Left lobe of liver (tissue), 2 donors: ENCODE data around the gene EVI5L. TPM values are rescaled to one million over a fixed set of nuclear protein-coding genes. Genes with fewer than 3 reads are reported as not detected.
"Not testable (repeated sequence)": the region's sequence is repeated elsewhere in the genome, so short reads cannot be mapped to it uniquely, and the experiment has no call there.

Experiments
- ATAC-seq: fragments of 200-7000 bp; cut with Tn5 transposase; one replicate; pipeline ENCODE4 v1.9.1; 2020; ENCODE audit warnings: mild to moderate bottlenecking, moderate library complexity
- DNase-seq: peaks from one replicate; pipeline ENCODE4 v3.0.0-alpha.2; 2020; ENCODE audit warnings: low spot score
- total RNA-seq: library from RNA; stranded (reverse); gene quantifications from one replicate; pipeline ENCODE4 v1.2.1, GENCODE V29; 2021
- donor health status: DM: no; HTN: no; CAD: no; lungs with moderate emphysema.
- donor health status: DM: no; HTN: yes; CAD: no.

The EVI5L gene
- total RNA-seq, 1 donor from 2014 or later = 4.8 TPM

DNA sequence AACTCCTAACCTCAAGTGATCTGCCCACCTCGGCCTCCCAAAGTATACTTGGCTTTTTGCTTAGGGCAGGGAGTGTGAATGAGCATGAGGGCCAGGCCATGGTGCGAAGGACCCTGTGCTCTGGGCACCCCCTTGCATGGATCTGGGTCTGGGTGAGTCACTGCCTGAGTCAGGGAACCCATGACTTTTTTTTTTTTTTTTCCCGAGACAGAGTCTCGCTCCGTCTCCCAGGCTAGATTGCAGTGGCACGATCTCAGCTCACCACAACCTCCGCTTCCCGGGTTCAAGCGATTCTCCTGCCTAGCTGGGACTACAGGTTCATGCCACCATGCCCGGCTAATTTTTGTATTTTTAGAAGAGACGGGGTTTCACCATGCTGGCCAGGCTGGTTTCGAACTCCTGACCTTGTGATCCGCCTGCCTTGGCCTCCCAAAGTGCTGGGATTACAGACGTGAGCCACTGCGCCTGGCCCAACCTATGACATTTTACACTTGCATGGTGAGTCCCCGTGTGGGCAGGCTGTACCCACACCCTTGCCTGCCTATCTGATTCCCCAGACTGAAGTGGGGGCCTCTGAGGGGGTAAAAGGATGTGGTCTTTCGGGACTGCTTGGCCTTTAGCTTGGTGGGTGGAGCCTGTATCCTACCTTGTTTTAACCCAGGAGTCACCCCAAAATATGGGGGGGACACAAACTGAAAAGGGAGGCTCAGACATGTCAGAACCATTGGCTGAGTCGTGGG lies 63.5 kb downstream of the EVI5L start:
- not testable (repeated sequence) for DNase-seq, ATAC-seq

DNA sequence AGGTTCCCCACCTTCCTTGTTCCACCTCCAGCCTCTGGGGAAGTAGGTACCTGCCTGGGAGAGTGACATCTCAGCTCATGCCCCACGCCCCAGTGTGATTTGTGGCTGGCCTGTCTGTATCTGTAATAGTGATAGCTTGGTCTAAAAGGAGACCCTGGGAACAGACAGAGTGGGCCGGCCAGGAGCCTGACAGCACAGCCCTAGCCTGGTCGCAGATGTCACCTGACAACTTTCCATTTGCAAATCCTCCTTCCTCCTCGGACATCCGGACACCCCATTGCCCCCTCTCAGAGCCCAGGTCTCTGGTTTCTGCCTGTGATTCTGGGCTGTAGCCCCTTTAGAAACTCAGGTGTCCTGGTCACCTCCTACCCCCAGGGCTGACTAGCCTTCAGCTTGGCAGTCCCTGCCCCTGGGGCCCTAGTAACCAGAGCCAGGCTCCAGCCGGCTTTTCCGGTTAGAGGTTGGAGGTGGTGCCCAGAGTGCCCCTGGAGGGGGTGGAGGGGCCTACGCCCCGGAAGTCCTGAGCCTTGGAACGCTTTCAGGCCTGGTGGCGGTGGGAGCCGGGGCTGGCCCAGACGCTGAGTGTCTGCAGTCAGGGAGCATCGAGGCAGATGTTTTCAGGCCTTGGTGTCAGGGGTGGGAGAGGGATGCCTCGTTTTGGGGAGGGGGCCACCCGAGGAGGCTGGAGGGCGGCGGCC lies 64.7 kb downstream of the EVI5L start:
- DNase-seq (no peak), ATAC-seq (no peak)

DNA sequence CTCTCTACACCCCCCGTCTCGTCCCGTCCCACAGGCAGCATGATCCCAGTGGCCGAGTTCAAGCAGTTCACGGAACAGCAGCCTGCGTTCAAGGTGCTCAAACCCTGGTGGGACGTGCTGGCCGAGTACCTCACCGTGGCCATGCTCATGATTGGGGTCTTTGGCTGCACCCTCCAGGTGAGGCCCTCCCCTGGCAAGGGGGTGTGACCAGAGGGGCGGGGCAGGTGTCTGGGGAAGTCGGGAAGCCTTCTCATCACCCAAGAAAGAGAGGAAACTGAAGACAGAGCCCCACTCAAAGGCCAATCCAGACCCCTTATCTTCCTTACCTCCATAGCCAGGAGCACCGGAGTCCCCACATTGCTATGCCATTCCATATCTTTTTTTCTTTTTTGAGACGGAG lies 65.5 kb downstream of the EVI5L start:
- ATAC-seq (no peak), DNase-seq (no peak)

DNA sequence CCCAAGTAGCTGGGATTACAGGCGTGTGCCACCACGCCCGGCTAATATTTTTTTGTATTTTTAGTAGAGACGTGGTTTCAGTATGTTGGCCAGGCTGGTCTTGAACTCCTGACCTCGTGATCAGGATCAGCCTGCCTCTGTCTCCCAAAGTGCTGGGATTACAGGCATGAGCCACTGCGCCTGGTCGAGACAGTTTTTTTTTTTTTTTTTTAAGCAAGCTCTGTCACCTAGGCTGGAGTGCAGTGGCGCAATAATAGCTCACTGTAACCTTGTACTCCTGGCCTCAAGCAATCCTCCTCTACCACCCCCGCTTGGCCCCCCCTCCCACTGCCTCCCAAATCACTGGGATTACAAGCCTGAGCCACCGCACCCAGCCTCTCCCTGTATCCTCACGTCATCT lies 67.3 kb downstream of the EVI5L start:
- peak; percentile 81 for DNase-seq
- ATAC-seq = peak; percentile 87

DNA sequence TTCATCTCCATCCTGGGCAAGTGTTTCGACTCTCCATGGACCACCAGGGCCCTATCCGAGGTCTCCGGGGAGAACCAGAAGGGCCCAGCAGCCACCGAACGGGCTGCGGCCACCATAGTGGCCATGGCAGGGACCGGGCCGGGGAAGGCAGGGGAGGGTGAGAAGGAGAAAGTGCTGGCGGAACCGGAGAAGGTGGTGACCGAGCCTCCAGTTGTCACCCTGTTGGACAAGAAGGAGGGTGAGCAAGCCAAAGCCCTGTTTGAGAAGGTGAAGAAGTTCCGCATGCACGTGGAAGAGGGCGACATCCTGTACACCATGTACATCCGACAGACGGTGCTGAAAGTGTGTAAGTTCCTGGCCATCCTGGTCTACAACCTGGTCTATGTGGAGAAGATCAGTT lies 68.9 kb downstream of the EVI5L start:
- no peak for ATAC-seq

DNA sequence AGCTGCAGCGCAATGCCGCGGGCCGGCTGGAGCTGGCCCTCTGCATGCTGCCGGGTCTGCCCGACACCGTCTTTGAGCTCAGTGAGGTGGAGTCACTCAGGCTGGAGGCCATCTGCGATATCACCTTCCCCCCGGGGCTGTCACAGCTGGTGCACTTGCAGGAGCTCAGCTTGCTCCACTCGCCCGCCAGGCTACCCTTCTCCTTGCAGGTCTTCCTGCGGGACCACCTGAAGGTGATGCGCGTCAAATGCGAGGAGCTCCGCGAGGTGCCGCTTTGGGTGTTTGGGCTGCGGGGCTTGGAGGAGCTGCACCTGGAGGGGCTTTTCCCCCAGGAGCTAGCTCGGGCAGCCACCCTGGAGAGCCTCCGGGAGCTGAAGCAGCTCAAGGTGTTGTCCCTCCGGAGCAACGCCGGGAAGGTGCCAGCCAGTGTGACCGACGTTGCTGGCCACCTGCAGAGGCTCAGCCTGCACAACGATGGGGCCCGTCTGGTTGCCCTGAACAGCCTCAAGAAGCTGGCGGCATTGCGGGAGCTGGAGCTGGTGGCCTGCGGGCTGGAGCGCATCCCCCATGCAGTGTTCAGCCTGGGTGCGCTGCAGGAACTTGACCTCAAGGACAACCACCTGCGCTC lies 69.8 kb downstream of the EVI5L start:
- ATAC-seq (no peak), DNase-seq (peak; percentile 46)

More for the DNA sequence above, 68.9 kb downstream of the EVI5L start:
- DNase-seq = no peak

DNA sequence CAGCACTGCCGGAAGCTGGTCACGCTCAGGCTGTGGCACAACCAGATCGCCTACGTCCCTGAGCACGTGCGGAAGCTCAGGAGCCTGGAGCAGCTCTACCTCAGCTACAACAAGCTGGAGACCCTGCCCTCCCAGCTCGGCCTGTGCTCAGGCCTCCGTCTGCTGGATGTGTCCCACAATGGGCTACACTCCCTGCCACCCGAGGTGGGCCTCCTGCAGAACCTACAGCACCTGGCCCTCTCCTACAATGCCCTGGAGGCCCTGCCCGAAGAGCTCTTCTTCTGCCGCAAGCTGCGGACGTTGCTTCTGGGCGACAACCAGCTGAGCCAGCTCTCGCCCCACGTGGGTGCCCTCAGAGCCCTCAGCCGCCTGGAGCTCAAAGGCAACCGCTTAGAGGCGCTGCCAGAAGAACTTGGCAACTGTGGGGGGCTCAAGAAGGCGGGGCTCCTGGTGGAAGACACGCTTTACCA lies 70.4 kb downstream of the EVI5L start:
- peak; percentile 45 for DNase-seq
- ATAC-seq = no peak

DNA sequence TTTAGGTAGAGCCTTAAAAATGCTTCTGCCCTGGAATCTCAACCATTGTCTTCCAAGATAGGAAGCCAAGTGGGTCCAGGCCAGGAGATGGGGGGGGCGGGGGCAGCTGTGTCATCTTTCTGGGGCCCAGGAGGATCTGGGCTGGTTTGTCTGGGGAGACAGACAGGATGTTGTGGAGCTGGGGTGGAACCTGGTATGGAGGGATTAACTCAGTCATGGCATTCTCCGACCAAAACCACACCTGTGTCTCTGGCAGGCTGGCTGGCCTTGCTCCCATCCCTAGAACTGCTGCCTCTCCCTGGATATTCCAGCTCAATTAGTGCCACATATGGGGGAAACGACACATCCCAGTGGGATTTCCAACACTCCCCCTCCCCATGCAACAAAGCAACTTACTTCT lies 70.9 kb downstream of the EVI5L start:
- DNase-seq (no peak), ATAC-seq (no peak)

DNA sequence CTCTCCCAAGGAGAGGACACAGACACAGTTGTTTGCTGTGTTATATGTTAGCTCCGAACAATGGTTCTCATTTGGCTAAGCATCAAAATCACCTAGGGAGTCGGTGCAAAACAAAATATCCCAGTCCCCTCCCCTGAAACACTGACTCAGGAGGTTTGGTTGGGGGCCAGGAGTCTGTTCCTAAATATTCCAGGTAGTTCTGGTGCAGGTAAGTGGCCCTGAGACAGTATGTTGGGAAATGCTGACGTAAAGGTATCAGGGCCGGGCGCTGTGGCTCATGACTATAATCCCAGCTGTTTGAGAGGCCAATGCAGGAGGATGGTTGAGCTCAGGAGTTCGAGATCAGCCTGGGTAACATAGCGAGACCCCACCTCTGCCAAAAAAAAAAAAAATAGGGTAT lies 71.3 kb downstream of the EVI5L start:
- ATAC-seq = no peak
- DNase-seq = no peak

DNA sequence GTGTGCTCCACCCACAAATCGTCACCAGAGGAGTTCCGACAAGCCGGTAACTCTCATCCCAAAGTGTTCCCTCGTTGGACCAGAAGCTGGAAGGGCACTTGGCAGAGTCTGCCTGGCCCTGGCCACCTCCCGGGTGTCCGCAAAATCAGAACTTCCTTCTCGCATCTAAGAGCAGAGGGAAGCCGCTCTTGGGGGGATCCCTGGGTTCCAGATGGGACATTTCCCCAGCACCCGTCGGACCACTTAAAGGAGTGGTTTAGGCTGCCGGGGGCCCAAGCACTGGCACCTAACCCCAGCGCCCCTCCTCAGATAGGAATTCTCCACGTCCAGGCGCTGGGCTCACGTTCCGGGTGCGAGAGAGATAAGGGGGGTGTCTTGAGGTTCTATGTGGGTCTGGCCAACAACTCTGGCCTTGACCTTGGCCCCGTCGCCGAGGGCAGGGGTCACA lies 72.8 kb downstream of the EVI5L start:
- DNase-seq = peak; percentile 67
- ATAC-seq = peak; percentile 48

DNA sequence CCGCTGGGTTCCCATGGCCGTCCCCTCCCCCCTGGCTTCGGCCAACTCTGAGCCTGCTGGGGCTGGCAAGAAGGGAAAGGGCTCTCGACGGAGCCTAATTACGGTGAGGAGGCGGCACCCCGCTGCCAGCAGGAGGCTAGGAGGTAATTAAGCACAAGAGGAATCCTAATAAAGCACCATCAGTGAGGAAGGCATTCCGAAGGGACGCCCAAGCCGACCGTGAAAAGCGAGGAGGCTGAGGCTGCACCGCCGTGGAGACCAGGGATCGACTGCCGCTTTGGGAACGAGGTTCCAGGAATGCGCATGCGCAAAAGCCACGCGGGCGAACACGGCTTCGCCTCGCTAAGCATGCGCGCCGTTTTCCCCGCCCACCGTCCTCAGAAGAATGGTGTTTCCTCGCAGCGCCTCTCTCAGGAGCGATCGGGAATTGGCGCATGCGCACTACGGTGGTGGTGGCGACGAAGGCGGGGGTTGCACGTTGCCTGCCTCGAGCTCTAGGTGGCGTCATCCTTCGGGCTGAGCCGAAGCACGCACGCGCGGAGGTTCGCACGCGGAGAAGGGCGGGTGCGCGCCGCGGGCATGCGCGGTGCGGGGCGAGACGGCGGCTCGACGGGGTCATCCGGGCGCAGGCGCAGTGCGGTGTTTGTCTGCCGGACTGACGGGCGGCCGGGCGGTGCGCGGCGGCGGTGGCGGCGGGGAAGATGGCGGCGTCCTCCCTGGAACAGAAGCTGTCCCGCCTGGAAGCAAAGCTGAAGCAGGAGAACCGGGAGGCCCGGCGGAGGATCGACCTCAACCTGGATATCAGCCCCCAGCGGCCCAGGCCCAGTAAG lies 73.4 kb downstream of the EVI5L start, which contains the start of gene MAP2K7:
Gene MAP2K7 (plus strand): TSS at position 634 of the 830 bp plus-strand sequence. CDS start 68 bp downstream, at position 702.
- peak; percentile 100 for DNase-seq
- peak; percentile 83 for ATAC-seq

DNA sequence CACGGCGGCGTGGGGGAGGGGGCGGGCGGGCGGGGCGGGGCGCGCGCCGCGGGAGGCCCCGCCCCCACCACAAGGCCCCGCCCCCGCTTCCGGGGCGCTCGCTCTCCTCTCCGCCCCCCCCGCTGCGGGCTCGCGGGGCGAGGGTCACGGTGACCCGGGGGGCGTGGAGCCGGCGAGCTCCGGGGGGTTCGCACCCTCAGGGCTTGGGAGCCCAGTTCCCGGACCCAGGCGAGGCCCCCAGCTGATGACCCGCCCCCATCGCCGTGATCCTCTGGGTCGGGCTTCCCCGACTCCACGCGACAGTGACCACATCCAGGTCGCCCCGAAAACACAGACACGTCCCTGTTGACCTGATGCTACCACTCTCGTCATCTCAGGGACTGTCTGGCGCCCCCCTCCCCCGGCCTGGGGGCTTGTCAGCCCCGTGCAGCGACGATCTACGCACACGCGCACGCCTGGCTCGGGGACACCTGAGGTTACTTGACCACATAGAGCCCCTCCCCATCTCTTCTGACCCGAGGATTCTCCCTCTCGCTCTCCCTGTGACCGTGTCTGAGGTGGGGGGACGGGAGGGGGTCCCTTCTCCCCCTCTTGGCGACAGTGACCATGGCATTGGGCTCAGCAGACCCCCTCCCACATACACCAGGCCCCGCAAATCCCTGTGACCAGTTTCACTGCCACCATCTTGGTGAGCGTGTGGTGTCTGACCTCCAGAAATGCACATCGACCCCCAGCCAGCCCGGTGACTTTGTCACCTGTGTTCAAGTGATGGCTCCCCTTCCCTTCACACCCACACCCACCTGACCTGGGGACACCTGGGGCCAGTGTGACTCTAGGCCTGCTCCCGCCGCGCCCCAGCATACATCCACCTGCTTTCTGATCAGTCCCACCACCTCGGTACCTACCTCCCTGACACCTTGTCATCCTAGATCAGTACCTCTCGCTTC lies 74.3 kb downstream of the EVI5L start:
- peak; percentile 67 for ATAC-seq
- DNase-seq = no peak

DNA sequence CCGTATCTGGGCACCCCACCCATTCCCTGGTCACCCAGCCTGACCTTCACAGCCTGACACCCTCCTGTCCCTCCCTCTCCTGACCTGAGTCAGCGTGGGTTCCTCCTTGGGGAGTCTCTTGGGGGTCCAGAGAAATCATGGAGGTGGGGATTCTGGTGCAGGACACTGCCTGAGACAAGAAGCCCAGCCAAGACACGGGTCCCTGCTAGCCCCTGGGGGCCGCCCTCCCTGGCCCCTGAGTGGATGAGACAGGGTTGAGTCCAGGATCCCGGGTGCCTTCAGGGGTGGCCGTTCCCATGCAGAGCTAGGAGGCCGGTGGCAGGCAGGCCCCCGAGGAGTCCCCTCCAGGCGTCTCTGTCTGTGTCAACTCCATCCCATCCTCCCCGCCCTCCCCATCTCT lies 75.2 kb downstream of the EVI5L start:
- peak; percentile 46 for DNase-seq

DNA sequence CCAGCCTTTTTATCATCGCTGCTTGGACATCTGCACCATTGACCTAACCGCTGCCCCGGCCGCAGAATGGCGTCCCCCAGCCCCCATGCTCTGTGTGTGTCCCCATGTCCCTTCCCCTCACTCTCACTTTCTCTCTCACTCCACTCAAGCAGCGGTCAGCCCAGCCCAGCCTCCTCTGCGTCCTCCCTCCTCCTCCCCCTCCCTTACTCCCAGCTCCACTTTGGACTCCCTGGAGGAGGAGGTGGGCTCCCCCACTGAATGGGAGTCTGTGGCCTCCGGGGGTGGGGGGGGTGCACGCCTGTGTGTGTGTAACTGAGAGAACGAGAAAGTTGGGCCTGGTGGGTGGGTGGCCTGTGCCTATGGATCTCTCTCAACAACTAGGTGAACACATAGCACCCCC lies 75.8 kb downstream of the EVI5L start:
- DNase-seq (peak; percentile 48), ATAC-seq (no peak)

More for the DNA sequence above, 75.2 kb downstream of the EVI5L start:
- no peak for ATAC-seq

DNA sequence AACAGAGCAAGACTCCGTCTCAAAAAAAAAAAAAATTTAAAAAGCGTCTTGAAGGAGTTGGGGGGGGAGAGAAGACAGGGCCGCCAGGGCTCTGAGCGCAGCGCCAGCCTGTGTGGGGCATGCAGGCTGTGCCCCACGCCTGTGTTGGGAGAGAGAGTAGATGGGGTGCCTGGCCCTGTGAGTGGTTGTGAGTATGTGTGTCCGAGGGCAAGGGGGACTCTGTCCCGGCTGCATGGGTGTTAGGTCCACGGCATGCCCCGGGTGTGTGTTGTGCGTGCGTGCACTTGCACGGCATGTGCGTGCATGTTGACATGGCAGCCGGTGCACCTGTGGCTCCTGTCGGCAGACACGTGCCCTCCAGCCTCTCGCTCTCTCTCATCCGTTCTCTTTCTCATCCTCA lies 77.1 kb downstream of the EVI5L start:
- no peak for ATAC-seq
- DNase-seq = no peak

DNA sequence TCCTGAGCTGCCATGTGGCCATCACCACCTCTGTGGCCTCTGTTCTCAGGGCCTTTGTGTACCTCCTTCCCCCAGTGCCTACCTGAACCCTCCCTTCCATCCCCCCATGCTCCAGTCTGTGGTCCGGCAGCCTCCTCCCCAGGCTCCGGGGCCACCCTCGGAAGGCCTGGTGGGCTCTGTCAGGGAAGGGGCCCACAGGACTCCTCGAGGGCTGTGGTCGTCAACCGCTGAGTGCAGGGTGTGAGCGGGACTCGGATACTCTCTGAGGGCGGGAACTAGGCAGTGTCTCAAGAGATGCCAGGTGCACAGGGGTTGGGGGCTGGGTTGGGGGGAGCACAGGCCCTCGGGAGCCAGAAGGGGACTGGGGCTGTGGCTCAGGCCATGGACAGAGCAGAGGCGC lies 77.5 kb downstream of the EVI5L start:
- ATAC-seq = no peak
- no peak for DNase-seq

DNA sequence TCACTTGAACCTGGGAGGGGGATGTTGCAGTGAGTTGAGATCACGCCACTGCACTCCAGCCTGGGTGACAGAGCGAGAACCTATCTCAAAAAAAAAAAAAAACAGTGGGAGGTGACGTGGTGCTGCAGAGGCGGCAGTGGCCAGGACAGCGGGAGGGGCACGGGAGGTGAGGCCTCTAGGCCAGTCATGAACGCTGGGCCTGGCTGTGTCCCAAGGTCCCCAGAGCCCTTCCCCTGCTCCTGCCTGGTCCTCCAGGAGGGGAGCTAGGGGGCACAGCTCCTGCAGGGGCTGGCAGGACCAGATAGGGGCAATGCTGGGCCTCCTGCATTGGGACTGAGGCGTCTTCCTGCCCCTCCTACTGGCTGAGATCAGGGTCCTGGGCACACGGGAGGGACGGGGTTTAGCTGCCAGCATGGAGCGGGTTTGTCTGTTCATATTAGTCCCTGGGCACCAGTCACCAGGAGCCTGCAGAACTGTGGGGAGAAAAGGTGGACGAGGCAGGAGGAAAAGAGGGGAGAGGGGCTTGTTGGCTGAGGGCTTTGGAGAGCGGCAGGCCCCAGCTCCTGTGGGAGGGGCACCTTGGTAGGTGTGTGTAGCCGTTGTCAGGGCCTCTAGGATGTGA lies 78.2 kb downstream of the EVI5L start:
- DNase-seq = peak; percentile 44
- ATAC-seq = no peak

DNA sequence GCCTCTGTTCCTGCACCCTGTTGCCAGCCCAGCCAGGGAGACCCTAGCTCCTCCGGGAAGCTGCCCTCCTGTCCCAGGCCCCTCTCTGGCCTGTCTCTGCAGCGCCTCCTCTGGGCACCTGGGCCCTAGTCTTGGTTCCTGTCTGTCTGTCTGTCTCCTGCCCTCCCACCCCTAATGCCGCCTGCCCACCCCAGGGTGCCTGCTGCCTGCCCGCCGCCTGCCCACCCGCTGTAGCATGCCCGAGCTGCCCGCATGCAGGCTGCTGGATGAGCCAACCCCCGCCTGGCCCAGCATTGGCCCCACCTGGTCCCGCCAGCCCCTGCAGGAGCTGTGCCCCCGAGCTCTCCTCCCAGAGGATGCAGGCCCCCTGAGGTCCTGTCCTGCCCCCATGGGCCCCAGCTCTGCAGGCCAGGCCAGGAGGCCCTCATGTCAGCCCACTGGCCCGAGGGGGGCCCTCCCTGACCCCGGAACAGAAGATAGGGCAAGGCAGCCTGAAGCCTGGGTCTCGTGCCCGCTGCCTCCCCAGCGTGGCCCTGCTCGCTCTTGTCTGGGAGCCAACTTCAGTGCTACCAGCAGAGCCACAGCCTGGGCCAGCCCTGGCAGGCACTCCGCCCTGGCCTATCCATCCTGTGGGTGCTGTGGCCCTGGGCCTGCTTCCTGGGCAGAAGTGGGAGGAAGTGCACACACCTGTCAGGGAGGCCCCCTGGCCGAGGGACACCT lies 78.9 kb downstream of the EVI5L start:
- ATAC-seq = no peak
- peak; percentile 47 for DNase-seq
